ENCODE data around the gene CELF2. TPM values are rescaled to one million over a fixed set of nuclear protein-coding genes. Genes with fewer than 3 reads are reported as not detected.

CELF2 gene
- total RNA-seq, 1 experiment from 2014 or later, result 28.7 TPM

- Histone ChIP-seq H2BK5ac (ENCODE audit: insufficient read length, low read length) (no peak overlapping the region), H2AFZ (ENCODE audit: low read length) (no peak overlapping the region), H3K27ac (ENCODE audit: insufficient read length, low read depth, low read length) (no peak overlapping the region), H3K23me2 (ENCODE audit: insufficient read length, low read depth, low read length, poor library complexity, severe bottlenecking) (no peaks in the 10 kb centered on the region), H3K4ac (ENCODE audit: low read depth, low read length) (no peak overlapping the region), H3K79me1 (ENCODE audit: insufficient read depth, low read depth, low read length, poor library complexity, severe bottlenecking) (no peaks in the 10 kb centered on the region), H3K4me2 (ENCODE audit: insufficient read depth, insufficient read length, low read length) (no peak overlapping the region), H3K9me3 (ENCODE audit: control insufficient read depth, low read depth, low read length) (no peaks in the 10 kb centered on the region), H3K18ac (ENCODE audit: insufficient read length, low read depth, low read length) (no peak overlapping the region), H3K4me1 (ENCODE audit: insufficient read depth, low read length) (no peaks in the 10 kb centered on the region; the same call in 1 of the 2 replicates), H3K14ac (ENCODE audit: insufficient read depth, low read length) (no peak overlapping the region), H4K8ac (replicated peaks; ENCODE audit: insufficient read length, low read depth, low read length) (no peak overlapping the region), H2BK20ac (ENCODE audit: low read depth, low read length, poor library complexity, severe bottlenecking) (no peak overlapping the region), H3K27me3 (ENCODE audit: insufficient read depth, low read length) (no peaks in the 10 kb centered on the region), H4K91ac (ENCODE audit: insufficient read length, low read depth, low read length) (no peak overlapping the region), H3K79me2 (ENCODE audit: insufficient read depth, low read length) (no peaks in the 10 kb centered on the region), H4K5ac (ENCODE audit: insufficient read length, low read depth, low read length) (no peak overlapping the region), H3K56ac (ENCODE audit: insufficient read length, low read depth, low read length) (no peak overlapping the region), H2BK12ac (ENCODE audit: insufficient read length, low read depth, low read length) (no peak overlapping the region), H3K23ac (ENCODE audit: insufficient read length, low read depth, low read length) (no peak overlapping the region), H2AK5ac (ENCODE audit: insufficient read length, low read length) (no peak overlapping the region), H4K20me1 (ENCODE audit: control insufficient read depth, insufficient read depth, insufficient read length) (peaks cover 2% of the 10 kb centered on the region), H3T11ph (ENCODE audit: low read length) (no peak overlapping the region), H2BK120ac (ENCODE audit: low read depth, low read length, poor library complexity, severe bottlenecking) (no peak overlapping the region), H3K9ac (ENCODE audit: extremely low read depth, insufficient read length, low read length) (no peak overlapping the region), H2BK15ac (ENCODE audit: low read depth, low read length) (no peak overlapping the region)
- peaks cover 21 to 45% of the 10 kb centered on the region in 2 experiments for H3K4me1 Mint-ChIP-seq
- no peak for DNase-seq
- no peak for TF ChIP-seq CTCF (conservative IDR thresholded peaks at IDR 0.05)
- no peak overlapping the region for H3K4me3 Mint-ChIP-seq
- no peaks in the 10 kb centered on the region for H3K27me3 Mint-ChIP-seq (ENCODE audit: low read depth)
- no peak overlapping the region for H3K27ac Mint-ChIP-seq
- H3K36me3 Mint-ChIP-seq (ENCODE audit: insufficient read depth in 1 of 3, low read depth in 3 of 3), result peaks cover 0 to 2% (median 0%) of the 10 kb centered on the region in 3 experiments; a peak in 1 of 7 replicates
- H3K9me3 Mint-ChIP-seq, result no peaks in the 10 kb centered on the region
These were observed 313.4 kb downstream of the CELF2 start for GRCh38 chr10:11331046-11331577.
